T-cell (primary cell): ENCODE data around the gene SLC6A13. TPM values are rescaled to one million over a fixed set of nuclear protein-coding genes. Genes with fewer than 3 reads are reported as not detected.
"Not testable (repeated sequence)": the region's sequence is repeated elsewhere in the genome, so short reads cannot be mapped to it uniquely, and the experiment has no call there.

ENCODE experiments used
- ATAC-seq, 4 experiments: fragments of 200-7000 bp in 3 of 4; fragments of 150-1000 bp in 1 of 4; cut with Tn5 transposase; replicated peaks in 1 of 4; 1 replicate in 3 of 4; 2 replicates in 1 of 4; pipeline ENCODE4 v1.10.0; 2021; ENCODE audit warnings: moderate library complexity in 3 of 4, mild to moderate bottlenecking in 2 of 4, moderate number of reproducible peaks in 1 of 4
- CTCF ChIA-PET, 2 donors: fragments of 300-600 bp; sonication (Branson Sonifier 250); formaldehyde crosslinking; loops; one replicate each; lab custom pipeline; 2022; ENCODE audit warnings: antibody characterized with exemption in 2 of 2; lab: Charles Lee
- POLR2A ChIA-PET, 2 donors: fragments of 300-600 bp; sonication (Branson Sonifier 250); formaldehyde crosslinking; loops; one replicate each; lab custom pipeline; 2022; ENCODE audit warnings: antibody characterized with exemption in 2 of 2; lab: Charles Lee
- DNase-seq, 35 experiments: peaks; one replicate each; pipeline versions ENCODE4 v3.0.0 to v3.0.0-alpha.2; 2013 to 2023
- H3K27ac ChIP-seq: one replicate; pipeline ENCODE4 v1.5.1; 2013; ENCODE audit warnings: low read length
- H3K27me3 ChIP-seq, 2 experiments: replicated peaks in 1 of 2; 1 replicate in 1 of 2; 2 replicates in 1 of 2; pipeline versions ENCODE4 v1.6.1 to v1.7.0; 2013; ENCODE audit warnings: low read length in 1 of 2, mixed read lengths in 1 of 2; ENCODE audit not compliant: control insufficient read depth in 2 of 2, insufficient read depth in 2 of 2; ENCODE audit errors: extremely low read depth in 1 of 2
- H3K36me3 ChIP-seq, 2 donors: 1 replicate in 1 of 2; 2 replicates in 1 of 2; pipeline versions ENCODE4 v1.6.1 to v1.7.0; 2013; ENCODE audit warnings: low read length in 1 of 2; ENCODE audit not compliant: control insufficient read depth in 2 of 2, insufficient read depth in 1 of 2; ENCODE audit errors: extremely low read depth in 1 of 2
- H3K4me1 ChIP-seq, 2 experiments: 1 replicate in 1 of 2; 2 replicates in 1 of 2; pipeline versions ENCODE4 v1.6.1 to v1.7.0; 2013; ENCODE audit warnings: low read length in 2 of 2, mixed read lengths in 1 of 2; ENCODE audit not compliant: insufficient read depth in 2 of 2, control insufficient read depth in 1 of 2; ENCODE audit errors: extremely low read depth in 1 of 2
- H3K4me3 ChIP-seq, 2 donors: 1 replicate in 1 of 2; 2 replicates in 1 of 2; pipeline versions ENCODE4 v1.5.1 to v1.7.0; 2013; ENCODE audit warnings: mild to moderate bottlenecking in 2 of 2, low read length in 1 of 2, moderate library complexity in 1 of 2; ENCODE audit not compliant: control insufficient read depth in 1 of 2; ENCODE audit errors: extremely low read depth in 1 of 2
- H3K9me3 ChIP-seq: 2 replicates; pipeline ENCODE4 v1.7.0; 2013
- H3K27ac Mint-ChIP-seq, 2 donors: one replicate each; pipeline ENCODE4 v1.8.0; 2020 to 2021; ENCODE audit warnings: mild to moderate bottlenecking in 2 of 2, mixed read lengths in 2 of 2
- H3K27me3 Mint-ChIP-seq, 2 donors: one replicate each; pipeline ENCODE4 v1.8.0; 2021 to 2022; ENCODE audit warnings: mixed read lengths in 2 of 2
- H3K36me3 Mint-ChIP-seq: one replicate; pipeline ENCODE4 v1.8.0; 2021; ENCODE audit warnings: mixed read lengths
- H3K4me1 Mint-ChIP-seq, 3 donors: one replicate each; pipeline ENCODE4 v1.8.0; 2020 to 2022; ENCODE audit warnings: mixed read lengths in 3 of 3, mild to moderate bottlenecking in 1 of 3
- H3K4me3 Mint-ChIP-seq, 3 donors: one replicate each; pipeline ENCODE4 v1.8.0; 2020 to 2022; ENCODE audit warnings: mild to moderate bottlenecking in 3 of 3, mixed read lengths in 3 of 3, moderate library complexity in 3 of 3
- H3K9me3 Mint-ChIP-seq, 3 donors: one replicate each; pipeline ENCODE4 v1.8.0; 2020 to 2022; ENCODE audit warnings: mixed read lengths in 3 of 3
- WGBS: methylation state at CpG from one replicate; pipeline ENCODE4 v1.1.5; 2013; ENCODE audit warnings: missing lambda C conversion rate; ENCODE audit not compliant: insufficient coverage; 5-methylcytosine and 5-hydroxymethylcytosine counted together
- total RNA-seq, 35 experiments: library from RNA in 6 of 35; stranded (reverse) in 6 of 35; fragments of 120-200 nt in 1 of 35; gene quantifications; one replicate each; pipeline versions ENCODE4 v1.2.1 to v1.2.4 and lab custom pipeline; 2013 to 2026

Gene SLC6A13
- total RNA-seq (1 to 10 TPM in 1 of 5 donors, under 1 TPM in 4; 0.49 to 1.8 (median 0.86) TPM), total RNA-seq (lab: John Stamatoyannopoulos, UW) (0 to 0.75 (median 0.11) reads per million in 29 experiments)
- total RNA-seq (2013), result 0.66 TPM

DNA sequence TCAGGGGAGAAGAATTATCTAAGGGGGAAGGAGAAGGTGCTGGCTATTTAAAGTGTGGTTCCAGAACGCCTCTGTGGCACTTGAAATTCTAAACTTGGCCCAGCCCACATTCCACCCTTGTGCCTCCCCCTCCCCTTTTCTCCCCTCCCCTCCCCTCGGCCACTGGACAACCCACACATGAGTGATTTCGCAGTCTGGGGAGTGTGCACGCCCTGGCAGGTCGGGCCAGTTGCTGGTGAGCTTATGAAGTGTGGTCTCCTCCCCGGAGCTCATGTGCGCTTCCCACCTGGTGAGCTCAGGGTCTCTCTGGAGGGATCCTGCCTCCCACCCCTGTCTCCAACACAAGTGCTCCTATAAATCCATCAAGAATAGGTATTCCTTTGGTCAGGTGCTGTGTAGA is at the start of gene SLC6A13:
SLC6A13 (minus strand) TSS at position 20 of the 400 bp plus-strand sequence. CDS start 2,784 bp downstream, outside the sequence.
- Mint-ChIP-seq H3K27ac (no peak within 1 kb of the TSS), H3K4me3 (no peak within 1 kb of the TSS), H3K36me3 (peaks cover 3% of the 10 kb centered on the region), H3K9me3 (no peaks in the 10 kb centered on the region), H3K27me3 (peaks cover 9 to 21% of the 10 kb centered on the region in 2 donors), H3K4me1 (peaks cover 12 to 19% (median 19%) of the 10 kb centered on the region in 3 donors)
- H3K4me3 ChIP-seq, result no peak within 1 kb of the TSS
- H3K4me1 ChIP-seq, result peaks cover 3 to 4% of the 10 kb centered on the region in 2 experiments
- ChIA-PET POLR2A (no interaction called here), CTCF (interaction anchor here in 1 of 2 donors (0.6 kb wide), 1 partner anchor 1051 kb away, joined by 3 read pairs; no protein-coding TSS in a partner anchor)
- H3K27me3 ChIP-seq, result peaks cover 2 to 11% of the 10 kb centered on the region in 2 experiments
- no peak for ATAC-seq
- H3K27ac ChIP-seq, result no peak within 1 kb of the TSS
- DNase-seq, result no peak
- no peaks in the 10 kb centered on the region for H3K36me3 ChIP-seq
- no CpG with 5 or more reads among the region's 7 CpGs for WGBS
- H3K9me3 ChIP-seq, result no peaks in the 10 kb centered on the region

DNA sequence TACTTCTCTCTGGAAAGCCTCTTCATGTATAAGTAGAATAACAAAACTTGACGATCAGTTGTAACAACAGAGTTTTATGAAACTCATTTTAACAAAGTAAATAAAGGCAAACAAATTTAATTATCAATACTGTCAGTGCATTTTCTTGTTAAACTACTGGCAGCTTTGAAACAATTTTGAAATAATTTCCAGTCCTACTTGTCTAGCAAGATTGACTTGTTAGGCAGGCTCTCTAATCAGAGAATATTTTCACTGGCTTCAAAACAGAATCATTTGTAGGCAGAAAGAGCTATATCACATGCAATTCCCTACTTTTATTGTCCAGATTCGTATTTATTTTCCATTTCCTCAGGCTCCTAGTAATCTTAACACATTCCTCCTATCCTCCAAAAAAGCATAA is 45.9 kb upstream of the SLC6A13 start:
- Mint-ChIP-seq H3K27me3 (no peaks in the 10 kb centered on the region), H3K4me1 (peaks cover 15 to 21% (median 19%) of the 10 kb centered on the region in 3 donors), H3K9me3 (no peaks in the 10 kb centered on the region), H3K4me3 (no peak overlapping the region), H3K27ac (no peak overlapping the region), H3K36me3 (peaks cover 87% of the 10 kb centered on the region)
- Histone ChIP-seq H3K4me3 (no peak overlapping the region), H3K27ac (no peak overlapping the region), H3K36me3 (peaks cover 6 to 87% of the 10 kb centered on the region in 2 donors), H3K4me1 (no peaks in the 10 kb centered on the region), H3K9me3 (no peaks in the 10 kb centered on the region), H3K27me3 (no peaks in the 10 kb centered on the region)
- POLR2A ChIA-PET, result no interaction called here
- DNase-seq (no peak), ATAC-seq (no peak)
- CTCF ChIA-PET, result no interaction called here
- no CpG with 5 or more reads among the region's 2 CpGs for WGBS

GRCh38 chr12:307406-307805 is 44.8 kb upstream of the SLC6A13 start:
- H3K36me3 Mint-ChIP-seq, result peaks cover 91% of the 10 kb centered on the region

DNA sequence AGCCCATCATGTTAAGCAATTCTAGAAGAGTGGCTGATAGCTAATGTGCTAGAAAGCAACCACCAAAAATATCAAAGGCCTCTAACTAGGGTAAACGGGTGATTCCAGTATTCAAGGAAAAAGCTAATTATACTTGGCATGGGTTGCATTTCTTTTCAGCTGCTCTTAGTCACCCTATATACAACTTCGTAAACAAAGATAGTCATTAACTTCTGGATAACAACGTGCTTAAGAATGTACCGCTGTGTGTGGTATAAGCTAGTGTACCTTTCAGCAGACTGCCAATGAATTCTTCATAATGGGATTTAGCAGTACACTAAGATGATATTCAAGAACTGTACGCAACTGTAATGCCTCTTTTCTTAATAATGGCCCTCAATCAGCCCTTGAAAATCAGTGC is 42.2 kb upstream of the SLC6A13 start:
- Mint-ChIP-seq H3K9me3 (peaks cover 6 to 10% (median 7%) of the 10 kb centered on the region in 3 donors), H3K27ac (no peak overlapping the region), H3K4me3 (no peak overlapping the region), H3K36me3 (peaks cover 92% of the 10 kb centered on the region), H3K4me1 (peaks cover 49 to 57% (median 55%) of the 10 kb centered on the region in 3 donors), H3K27me3 (no peaks in the 10 kb centered on the region)
- ChIA-PET POLR2A (no interaction called here), CTCF (interaction anchor here in 1 of 2 donors (1.5 kb wide), 1 partner anchor 548 kb away, joined by 3 read pairs; no protein-coding TSS in a partner anchor)
- no CpG with 5 or more reads among the region's 5 CpGs for WGBS
- Histone ChIP-seq H3K9me3 (no peaks in the 10 kb centered on the region), H3K36me3 (peaks cover 4 to 53% of the 10 kb centered on the region in 2 donors), H3K27ac (no peak overlapping the region), H3K4me1 (peaks cover 0 to 2% of the 10 kb centered on the region in 2 experiments), H3K27me3 (no peaks in the 10 kb centered on the region), H3K4me3 (no peak overlapping the region)
- DNase-seq (no peak), ATAC-seq (no peak)

More at GRCh38 chr12:307406-307805, 44.8 kb upstream of the SLC6A13 start:
- H3K4me1 ChIP-seq, result peaks cover 0 to 2% of the 10 kb centered on the region in 2 experiments
- Mint-ChIP-seq H3K4me1 (peaks cover 23 to 32% (median 30%) of the 10 kb centered on the region in 3 donors), H3K27me3 (no peaks in the 10 kb centered on the region), H3K4me3 (no peak overlapping the region), H3K9me3 (no peaks in the 10 kb centered on the region), H3K27ac (no peak overlapping the region)
- H3K27ac ChIP-seq, result no peak overlapping the region
- no peak overlapping the region for H3K4me3 ChIP-seq
- CTCF ChIA-PET, result no interaction called here
- WGBS, result 99% methylated on average over 10 of the region's 10 CpGs
- H3K9me3 ChIP-seq, result no peaks in the 10 kb centered on the region
- POLR2A ChIA-PET, result no interaction called here
- DNase-seq, result no peak
- peaks cover 6 to 77% of the 10 kb centered on the region in 2 donors for H3K36me3 ChIP-seq
- no peaks in the 10 kb centered on the region for H3K27me3 ChIP-seq
- no peak for ATAC-seq

DNA sequence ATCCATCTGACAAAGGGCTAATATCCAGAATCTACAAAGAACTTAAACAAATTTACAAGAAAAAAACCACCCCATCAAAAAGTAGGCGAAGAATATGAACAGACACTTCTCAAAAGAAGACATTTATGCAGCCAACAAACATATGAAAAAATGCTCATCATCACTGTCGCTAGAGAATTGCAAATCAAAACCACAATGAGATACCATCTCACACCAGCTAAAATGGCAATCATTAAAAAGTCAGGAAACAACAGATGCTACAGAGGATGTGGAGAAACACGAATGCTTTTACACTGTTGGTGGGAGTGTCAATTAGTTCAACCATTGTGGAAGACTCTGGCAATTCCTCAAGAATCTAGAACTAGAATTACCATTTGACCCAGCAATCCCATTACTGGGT is 40.1 kb upstream of the SLC6A13 start:
- POLR2A ChIA-PET, H3K9me3 ChIP-seq, H3K27me3 ChIP-seq, CTCF ChIA-PET, DNase-seq, H3K4me1 ChIP-seq, H3K27me3 Mint-ChIP-seq, H3K4me3 ChIP-seq, ATAC-seq, H3K27ac ChIP-seq: not testable (repeated sequence)
- H3K4me1 Mint-ChIP-seq, result peaks cover 59 to 71% (median 70%) of the 10 kb centered on the region in 3 donors
- no CpG with 5 or more reads among the region's 3 CpGs for whole genome bisulfite sequencing
- H3K36me3 Mint-ChIP-seq, result peaks cover 92% of the 10 kb centered on the region
- H3K27ac Mint-ChIP-seq, result peak overlapping the region; percentile 27 to 68
- peak overlapping the region; percentile 4 to 26 (median 10) for H3K4me3 Mint-ChIP-seq
- H3K36me3 ChIP-seq, result peaks cover 4 to 44% of the 10 kb centered on the region in 2 donors
- peaks cover 6 to 10% (median 7%) of the 10 kb centered on the region in 3 donors for H3K9me3 Mint-ChIP-seq

- peaks cover 1 to 44% of the 10 kb centered on the region in 2 donors for H3K36me3 ChIP-seq
- ATAC-seq, H3K27ac ChIP-seq, H3K27me3 Mint-ChIP-seq, H3K4me1 ChIP-seq, H3K27me3 ChIP-seq, POLR2A ChIA-PET, CTCF ChIA-PET, DNase-seq, H3K4me3 ChIP-seq, H3K9me3 ChIP-seq: not testable (repeated sequence)
- peaks cover 6 to 10% (median 7%) of the 10 kb centered on the region in 3 donors for H3K9me3 Mint-ChIP-seq
- WGBS, result no CpG with 5 or more reads among the region's 1 CpG
- H3K27ac Mint-ChIP-seq, result peak overlapping the region in 1 of 2 donors; percentile 46
- H3K4me3 Mint-ChIP-seq, result peak overlapping the region in 1 of 3 donors; percentile 12
- H3K36me3 Mint-ChIP-seq, result peaks cover 87% of the 10 kb centered on the region
- peaks cover 59 to 66% (median 65%) of the 10 kb centered on the region in 3 donors for H3K4me1 Mint-ChIP-seq
Measured at GRCh38 chr12:300166-300565, 37.5 kb upstream of the SLC6A13 start.
